Right lobe of liver (tissue), 4 donors: ENCODE results near the gene CRAMP1.

Experiments
- CTCF ChIP-seq, 4 donors: fragments of 200-600 bp in 3 of 4; fragments of 450-650 bp in 1 of 4; IDR thresholded peaks; one replicate each; pipeline versions ENCODE4 v1.5.1 to v1.8.0; 2016 to 2022; ENCODE audit warnings: antibody characterized with exemption in 4 of 4, mild to moderate bottlenecking in 2 of 4
- POLR2A ChIP-seq: fragments of 450-650 bp; IDR thresholded peaks from one replicate; pipeline ENCODE4 v1.6.1; 2017; ENCODE audit warnings: antibody characterized with exemption, mild to moderate bottlenecking
- donor health status: DM: no; HTN: no; CAD: no.
- donor health status: DM: no; HTN: no; CAD: no.
- donor health status: DM: no; HTN: yes; CAD: no.

- TF ChIP-seq CTCF (IDR thresholded peaks at IDR 0.05) (no peak), POLR2A (no peak)
These were observed 27.7 kb downstream of the CRAMP1 start for GRCh38 chr16:1639860-1640259.
